ENCODE results near the gene ADCY5.
"Not testable (repeated sequence)": the region's sequence is repeated elsewhere in the genome, so short reads cannot be mapped to it uniquely, and the experiment has no call there.

Gene ADCY5

DNA sequence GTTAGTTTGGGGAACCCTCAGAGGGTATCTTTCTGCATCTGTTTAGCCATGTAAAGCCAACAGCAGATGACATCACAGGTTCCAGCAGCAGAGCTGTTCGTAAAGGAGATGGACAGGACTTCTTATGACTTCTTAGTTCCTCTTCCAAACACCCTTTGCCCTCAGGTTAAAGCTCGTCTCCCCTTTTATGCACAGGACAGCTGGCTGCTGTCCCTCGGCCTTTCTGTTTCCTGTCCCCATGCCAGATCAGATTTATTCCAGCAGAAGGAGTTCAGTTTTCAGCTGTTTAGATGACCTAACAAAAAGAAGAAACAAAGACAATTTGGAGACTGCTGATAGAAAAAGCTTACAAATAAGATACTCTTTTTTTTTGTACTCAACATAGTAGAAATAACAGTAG, 202.0 kb downstream of the ADCY5 start:
- ChIA-PET CTCF (no interaction called here), POLR2A (interaction anchor here (1.0 kb wide), 1 partner anchor 45 kb away, joined by 4 read pairs; the partner anchor contains the start of gene SEC22A)
- no peak for TF ChIP-seq HDGF (IDR thresholded peaks at IDR 0.05; ENCODE audit: borderline replicate concordance)
- TF ChIP-seq LEF1 (IDR thresholded peaks at IDR 0.05; ENCODE audit: borderline replicate concordance) = no peak
- no peak for TF ChIP-seq ZNF384 (IDR thresholded peaks at IDR 0.05)
- no peak for TF ChIP-seq NFRKB (IDR thresholded peaks at IDR 0.05)
- no peak for TF ChIP-seq BHLHE40 (IDR thresholded peaks at IDR 0.05; ENCODE audit: borderline replicate concordance)
- TF ChIP-seq ARNT (IDR thresholded peaks at IDR 0.05) = no peak
- TF ChIP-seq TARDBP (IDR thresholded peaks at IDR 0.05) = no peak
- TF ChIP-seq CTBP1 (IDR thresholded peaks at IDR 0.05; ENCODE audit: borderline replicate concordance) = no peak
- TF ChIP-seq ELF4 (IDR thresholded peaks at IDR 0.05) = no peak
- TF ChIP-seq FOXM1 (IDR thresholded peaks at IDR 0.05; ENCODE audit: borderline replicate concordance) = no peak
- TF ChIP-seq SP1 (IDR thresholded peaks at IDR 0.05) = no peak
- TF ChIP-seq, protein P1, sequence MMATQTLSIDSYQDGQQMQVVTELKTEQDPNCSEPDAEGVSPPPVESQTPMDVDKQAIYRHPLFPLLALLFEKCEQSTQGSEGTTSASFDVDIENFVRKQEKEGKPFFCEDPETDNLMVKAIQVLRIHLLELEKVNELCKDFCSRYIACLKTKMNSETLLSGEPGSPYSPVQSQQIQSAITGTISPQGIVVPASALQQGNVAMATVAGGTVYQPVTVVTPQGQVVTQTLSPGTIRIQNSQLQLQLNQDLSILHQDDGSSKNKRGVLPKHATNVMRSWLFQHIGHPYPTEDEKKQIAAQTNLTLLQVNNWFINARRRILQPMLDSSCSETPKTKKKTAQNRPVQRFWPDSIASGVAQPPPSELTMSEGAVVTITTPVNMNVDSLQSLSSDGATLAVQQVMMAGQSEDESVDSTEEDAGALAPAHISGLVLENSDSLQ (IDR thresholded peaks at IDR 0.05) = no peak
- TF ChIP-seq L3MBTL2 (conservative IDR thresholded peaks at IDR 0.05) = no peak
- TF ChIP-seq SUZ12 (IDR thresholded peaks at IDR 0.05) = no peak
- no peak for TF ChIP-seq FOXK2 (IDR thresholded peaks at IDR 0.05)
- TF ChIP-seq FOXA1 (IDR thresholded peaks at IDR 0.05) = no peak
- no peak for DNase-seq (ENCODE audit: extremely low spot score)

GRCh38 chr3:123244128-123244527, 204.8 kb downstream of the ADCY5 start:
- no peak for TF ChIP-seq FOXA1 (IDR thresholded peaks at IDR 0.05)
- TF ChIP-seq ELF4 (IDR thresholded peaks at IDR 0.05) = no peak
- TF ChIP-seq TARDBP (IDR thresholded peaks at IDR 0.05) = no peak
- CTCF ChIA-PET = no interaction called here
- no peak for DNase-seq (ENCODE audit: extremely low spot score)
- POLR2A ChIA-PET = no interaction called here

- DNase-seq (ENCODE audit: extremely low spot score) = no peak
- TF ChIP-seq, protein P1 (IDR thresholded peaks at IDR 0.05) = no peak
- TF ChIP-seq HDGF (IDR thresholded peaks at IDR 0.05; ENCODE audit: borderline replicate concordance) (no peak), LEF1 (IDR thresholded peaks at IDR 0.05; ENCODE audit: borderline replicate concordance) (no peak), ARNT (IDR thresholded peaks at IDR 0.05) (no peak), SP1 (IDR thresholded peaks at IDR 0.05) (no peak), ZNF384 (IDR thresholded peaks at IDR 0.05) (no peak), TARDBP (IDR thresholded peaks at IDR 0.05) (no peak), CTBP1 (IDR thresholded peaks at IDR 0.05; ENCODE audit: borderline replicate concordance) (no peak), BHLHE40 (IDR thresholded peaks at IDR 0.05; ENCODE audit: borderline replicate concordance) (no peak), NFRKB (IDR thresholded peaks at IDR 0.05) (no peak), FOXA1 (IDR thresholded peaks at IDR 0.05) (no peak), SUZ12 (IDR thresholded peaks at IDR 0.05) (no peak), FOXM1 (IDR thresholded peaks at IDR 0.05; ENCODE audit: borderline replicate concordance) (no peak), ELF4 (IDR thresholded peaks at IDR 0.05) (no peak), FOXK2 (IDR thresholded peaks at IDR 0.05) (no peak), L3MBTL2 (conservative IDR thresholded peaks at IDR 0.05) (no peak)
- CTCF ChIA-PET = no interaction called here
- POLR2A ChIA-PET = no interaction called here
Observed at GRCh38 chr3:123239756-123240155, 209.1 kb downstream of the ADCY5 start.

- POLR2A ChIA-PET, CTCF ChIA-PET: not testable (repeated sequence)
Observed at GRCh38 chr3:123239186-123239585, 209.7 kb downstream of the ADCY5 start.

DNA sequence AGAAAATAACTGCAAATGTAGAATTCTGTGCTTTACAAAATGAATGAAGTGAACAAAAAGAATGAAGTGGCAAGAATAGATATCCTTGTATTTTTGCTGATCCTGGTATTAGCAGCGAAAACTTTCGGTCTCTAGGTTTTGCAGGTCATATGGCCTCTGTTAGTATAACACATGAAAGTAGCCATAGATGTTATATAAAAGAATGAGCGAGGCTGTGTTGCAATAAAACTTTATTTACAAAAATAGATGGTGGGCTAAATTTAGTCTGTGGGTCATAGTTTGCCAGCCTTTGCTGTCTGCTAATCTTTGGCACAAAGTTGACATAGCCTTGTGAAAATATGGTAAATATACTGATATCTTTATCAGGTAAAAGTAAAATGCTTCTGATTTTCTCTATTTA, 212.0 kb downstream of the ADCY5 start:
- TF ChIP-seq ZNF384 (IDR thresholded peaks at IDR 0.05) (no peak), HDGF (IDR thresholded peaks at IDR 0.05; ENCODE audit: borderline replicate concordance) (no peak), LEF1 (IDR thresholded peaks at IDR 0.05; ENCODE audit: borderline replicate concordance) (no peak), CTBP1 (IDR thresholded peaks at IDR 0.05; ENCODE audit: borderline replicate concordance) (no peak), FOXK2 (IDR thresholded peaks at IDR 0.05) (no peak), SP1 (IDR thresholded peaks at IDR 0.05) (no peak), FOXA1 (IDR thresholded peaks at IDR 0.05) (no peak), TARDBP (IDR thresholded peaks at IDR 0.05) (no peak), SUZ12 (IDR thresholded peaks at IDR 0.05) (no peak), ELF4 (IDR thresholded peaks at IDR 0.05) (no peak), FOXM1 (IDR thresholded peaks at IDR 0.05; ENCODE audit: borderline replicate concordance) (no peak), ARNT (IDR thresholded peaks at IDR 0.05) (no peak), NFRKB (IDR thresholded peaks at IDR 0.05) (no peak), BHLHE40 (IDR thresholded peaks at IDR 0.05; ENCODE audit: borderline replicate concordance) (no peak), L3MBTL2 (conservative IDR thresholded peaks at IDR 0.05) (no peak)
- TF ChIP-seq, protein P1 (IDR thresholded peaks at IDR 0.05) = no peak
- ChIA-PET POLR2A (interaction anchor here (1.1 kb wide), 1 partner anchor 35 kb away, joined by 3 read pairs; the partner anchor contains the start of gene SEC22A), CTCF (no interaction called here)
- DNase-seq (ENCODE audit: extremely low spot score) = no peak

More at GRCh38 chr3:123239186-123239585, 209.7 kb downstream of the ADCY5 start:
- DNase-seq (ENCODE audit: extremely low spot score) = not testable (repeated sequence)

Measured in HEK293T (cell line).